CD14-positive monocyte (primary cell): ENCODE data around the gene KYAT1. TPM values are rescaled to one million over a fixed set of nuclear protein-coding genes. Genes with fewer than 3 reads are reported as not detected.
A peak's percentile ranks its signal among the peaks of the same experiment; 100 is the strongest.

Source experiments
- DNase-seq, 3 donors: peaks; one replicate each; pipeline ENCODE4 v3.0.0-alpha.2; 2011 to 2022
- H2AFZ ChIP-seq: 2 replicates; pipeline ENCODE4 v1.6.0; 2012; ENCODE audit warnings: mild to moderate bottlenecking, low read depth, low read length, inconsistent platforms; ENCODE audit not compliant: insufficient read depth, poor library complexity, severe bottlenecking
- H3K27ac ChIP-seq, 2 donors: 1 replicate in 1 of 2; 2 replicates in 1 of 2; pipeline ENCODE4 v1.5.1; 2012 to 2013; ENCODE audit warnings: low read length in 2 of 2, control low read depth in 1 of 2, inconsistent platforms in 1 of 2, low read depth in 1 of 2, mild to moderate bottlenecking in 1 of 2
- H3K27me3 ChIP-seq, 2 donors: one replicate each; pipeline versions ENCODE4 v1.6.0 to v1.6.1; 2011 to 2013; ENCODE audit warnings: low read length in 2 of 2; ENCODE audit not compliant: control insufficient read depth in 2 of 2, insufficient read depth in 2 of 2
- H3K36me3 ChIP-seq, 2 donors: replicated peaks in 1 of 2; 1 replicate in 1 of 2; 2 replicates in 1 of 2; pipeline versions ENCODE4 v1.5.1 to v1.6.1; 2012 to 2013; ENCODE audit warnings: low read length in 2 of 2, control low read depth in 1 of 2, inconsistent platforms in 1 of 2, mild to moderate bottlenecking in 1 of 2; ENCODE audit not compliant: insufficient read depth in 2 of 2, control insufficient read depth in 1 of 2
- H3K4me1 ChIP-seq, 2 donors: 1 replicate in 1 of 2; 2 replicates in 1 of 2; pipeline versions ENCODE4 v1.5.1 to v1.6.1; 2012 to 2013; ENCODE audit warnings: low read length in 2 of 2, control low read depth in 1 of 2, inconsistent platforms in 1 of 2, mild to moderate bottlenecking in 1 of 2, moderate library complexity in 1 of 2; ENCODE audit not compliant: insufficient read depth in 2 of 2, control insufficient read depth in 1 of 2
- H3K4me2 ChIP-seq: replicated peaks from 2 replicates; pipeline ENCODE3; 2012; ENCODE audit warnings: low read length, moderate library complexity, mild to moderate bottlenecking; ENCODE audit not compliant: poor library complexity, severe bottlenecking; ENCODE audit errors: extremely low read depth
- H3K4me3 ChIP-seq, 3 experiments: fragments of 200-600 bp in 1 of 3; sonication (generic) in 1 of 3; replicated peaks in 1 of 3; 1 replicate in 2 of 3; 2 replicates in 1 of 3; pipeline ENCODE4 v1.5.1; 2011 to 2013; ENCODE audit warnings: low read length in 3 of 3, mild to moderate bottlenecking in 3 of 3, control low read depth in 2 of 3, low read depth in 2 of 3, inconsistent platforms in 1 of 3, moderate library complexity in 1 of 3
- H3K79me2 ChIP-seq: 2 replicates; pipeline ENCODE4 v1.6.0; 2012; ENCODE audit warnings: mild to moderate bottlenecking, control low read depth, inconsistent platforms, low read length, moderate library complexity; ENCODE audit not compliant: insufficient read depth
- H3K9ac ChIP-seq: 2 replicates; pipeline ENCODE4 v1.6.0; 2017; ENCODE audit warnings: low read length, mild to moderate bottlenecking; ENCODE audit not compliant: insufficient read depth, poor library complexity, severe bottlenecking
- H3K9me3 ChIP-seq, 2 donors: replicated peaks in 1 of 2; 1 replicate in 1 of 2; 2 replicates in 1 of 2; pipeline versions ENCODE4 v1.5.1 to v1.6.1; 2012 to 2013; ENCODE audit warnings: low read length in 2 of 2, control low read depth in 1 of 2; ENCODE audit not compliant: control insufficient read depth in 1 of 2, insufficient read depth in 1 of 2
- H4K20me1 ChIP-seq: 2 replicates; pipeline ENCODE4 v1.6.0; 2012; ENCODE audit warnings: mild to moderate bottlenecking, low read length, control low read depth, moderate library complexity; ENCODE audit not compliant: insufficient read depth
- H3K27ac Mint-ChIP-seq, 7 donors: one replicate each; pipeline ENCODE4 v1.8.0; 2020; ENCODE audit warnings: mild to moderate bottlenecking in 7 of 7, mixed read lengths in 7 of 7, moderate library complexity in 6 of 7, inconsistent platforms in 2 of 7
- H3K27me3 Mint-ChIP-seq, 3 donors: one replicate each; pipeline ENCODE4 v1.8.0; 2021 to 2022; ENCODE audit warnings: low read depth in 3 of 3, mild to moderate bottlenecking in 3 of 3, mixed read lengths in 3 of 3, moderate library complexity in 3 of 3, inconsistent platforms in 1 of 3
- H3K36me3 Mint-ChIP-seq, 2 donors: one replicate each; pipeline ENCODE4 v1.8.0; 2020; ENCODE audit warnings: mixed read lengths in 2 of 2, inconsistent platforms in 1 of 2, mild to moderate bottlenecking in 1 of 2
- H3K4me1 Mint-ChIP-seq: one replicate; pipeline ENCODE4 v1.8.0; 2020; ENCODE audit warnings: mild to moderate bottlenecking, mixed read lengths
- H3K4me3 Mint-ChIP-seq, 2 donors: one replicate each; pipeline ENCODE4 v1.8.0; 2020; ENCODE audit warnings: mild to moderate bottlenecking in 2 of 2, mixed read lengths in 2 of 2, moderate library complexity in 1 of 2
- H3K9me3 Mint-ChIP-seq, 7 donors: one replicate each; pipeline ENCODE4 v1.8.0; 2020 to 2022; ENCODE audit warnings: mixed read lengths in 7 of 7, mild to moderate bottlenecking in 6 of 7, moderate library complexity in 6 of 7, inconsistent platforms in 2 of 7
- CTCF ChIP-seq: fragments of 200-600 bp; IDR thresholded peaks from one replicate; pipeline ENCODE4 v1.8.0; 2022; ENCODE audit warnings: antibody characterized with exemption, mild to moderate bottlenecking
- WGBS: methylation state at CpG from one replicate; pipeline ENCODE4 v1.1.5; 2013; ENCODE audit warnings: missing lambda C conversion rate; ENCODE audit not compliant: insufficient coverage; 5-methylcytosine and 5-hydroxymethylcytosine counted together
- intact Hi-C, 2 donors: fragments of 100-400 bp; cut with micrococcal nuclease; formaldehyde crosslinking; loops; one replicate each; pipeline versions ENCODE4 v1.15.0 to v1.15.1; 2023
- polyA plus RNA-seq, 3 donors: library from polyadenylated mRNA; depleted of rRNA in 1 of 3; unstranded in 2 of 3; stranded (reverse) in 1 of 3; fragments of 300-500 nt in 2 of 3; fragments of >200 nt in 1 of 3; fragmentation: Illumina TruSeq in 2 of 3; gene quantifications; 1 replicate in 2 of 3; 2 replicates in 1 of 3; pipeline ENCODE4 v1.2.3, GENCODE V29; 2012 to 2021

The KYAT1 gene
- polyA plus RNA-seq, 3 donors = 2.4 to 4.5 (median 3.6) TPM

DNA sequence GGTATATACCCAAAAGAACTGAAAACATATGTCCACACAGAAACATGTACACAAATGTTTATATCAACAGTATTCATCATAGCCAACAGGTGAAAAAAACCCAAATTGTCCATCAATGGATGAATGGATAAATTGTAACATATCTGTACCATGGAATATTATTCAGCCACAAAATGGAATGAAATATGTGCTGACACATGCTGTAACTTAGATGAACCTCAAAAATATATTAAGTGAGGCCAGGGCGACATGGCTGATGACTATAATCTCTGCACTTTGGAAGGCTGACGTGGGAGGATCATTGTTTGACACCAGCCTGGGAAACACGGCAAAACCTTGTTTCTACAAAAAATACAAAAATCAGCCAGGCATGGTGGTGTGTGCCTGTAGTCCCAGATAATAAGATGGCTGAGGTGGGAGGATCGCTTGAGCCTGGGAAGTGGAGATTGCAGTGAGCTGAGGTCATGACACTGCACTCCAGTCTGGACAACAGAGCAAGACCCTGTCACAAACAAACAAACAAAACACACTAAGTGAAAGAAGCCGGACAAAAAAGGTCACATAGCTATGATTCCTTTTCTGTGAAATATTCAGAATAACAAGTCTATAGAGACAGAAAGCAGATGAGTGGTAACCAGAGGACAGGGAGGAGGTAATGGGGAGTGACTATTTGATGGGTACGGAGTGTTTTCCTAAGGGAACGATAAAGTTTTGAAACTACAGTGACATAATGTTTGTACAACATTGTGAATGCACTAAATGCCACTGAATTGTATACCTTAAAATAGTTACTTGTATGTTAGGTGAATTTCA lies 11.4 kb downstream of the KYAT1 start:
- H4K20me1 ChIP-seq = no peaks in the 10 kb centered on the region
- H3K9me3 ChIP-seq = no peaks in the 10 kb centered on the region
- no peak overlapping the region for H3K4me2 ChIP-seq
- no peak for TF ChIP-seq CTCF
- Mint-ChIP-seq H3K9me3 (no peaks in the 10 kb centered on the region), H3K27me3 (no peaks in the 10 kb centered on the region), H3K4me3 (no peak overlapping the region), H3K36me3 (peaks cover 0 to 3% of the 10 kb centered on the region in 2 donors), H3K27ac (no peak overlapping the region), H3K4me1 (peaks cover 12% of the 10 kb centered on the region)
- H3K79me2 ChIP-seq = no peaks in the 10 kb centered on the region
- no peak for DNase-seq
- no peak overlapping the region for H3K4me3 ChIP-seq
- H3K36me3 ChIP-seq = no peaks in the 10 kb centered on the region
- no peak overlapping the region for H3K9ac ChIP-seq
- intact Hi-C loops = no loop called here
- H3K27ac ChIP-seq = no peak overlapping the region
- H2AFZ ChIP-seq = no peak overlapping the region
- no CpG with 5 or more reads among the region's 7 CpGs for WGBS
- H3K27me3 ChIP-seq = no peaks in the 10 kb centered on the region
- H3K4me1 ChIP-seq = peaks cover 9 to 11% of the 10 kb centered on the region in 2 donors

- intact Hi-C loops = loop anchor here (5.0 kb wide), 1 partner anchor 64 kb away; no protein-coding TSS in a partner anchor
- Mint-ChIP-seq H3K9me3 (peaks cover 0 to 8% (median 0%) of the 10 kb centered on the region in 7 donors), H3K27me3 (no peaks in the 10 kb centered on the region), H3K27ac (peak overlapping the region in 1 of 7 donors; percentile 12), H3K4me3 (no peak overlapping the region), H3K36me3 (peaks cover 0 to 2% of the 10 kb centered on the region in 2 donors), H3K4me1 (peaks cover 13% of the 10 kb centered on the region)
- Histone ChIP-seq H3K79me2 (no peaks in the 10 kb centered on the region), H3K9ac (no peak overlapping the region), H3K4me3 (no peak overlapping the region), H3K27ac (no peak overlapping the region), H3K36me3 (no peaks in the 10 kb centered on the region), H3K4me2 (no peak overlapping the region), H3K27me3 (no peaks in the 10 kb centered on the region), H3K9me3 (no peaks in the 10 kb centered on the region), H2AFZ (peak overlapping the region; percentile 37), H4K20me1 (no peaks in the 10 kb centered on the region), H3K4me1 (no peaks in the 10 kb centered on the region)
- TF ChIP-seq CTCF = peak; percentile 99
- WGBS = 35% methylated on average over 10 of the region's 10 CpGs
- peak; percentile 63 to 73 (median 71) for DNase-seq
Measured at GRCh38 chr9:128863647-128864046, 18.1 kb downstream of the KYAT1 start.
